GM12874 (cell line): ENCODE results near the gene KPTN.

Source experiments
- TF ChIP-seq, protein P1 (sequence below): IDR thresholded peaks from 2 replicates; pipeline ENCODE4 v1.5.1; 2011; ENCODE audit warnings: low read depth, mild to moderate bottlenecking, control low read depth, low read length, moderate library complexity; ENCODE audit not compliant: insufficient read depth

Gene KPTN

DNA sequence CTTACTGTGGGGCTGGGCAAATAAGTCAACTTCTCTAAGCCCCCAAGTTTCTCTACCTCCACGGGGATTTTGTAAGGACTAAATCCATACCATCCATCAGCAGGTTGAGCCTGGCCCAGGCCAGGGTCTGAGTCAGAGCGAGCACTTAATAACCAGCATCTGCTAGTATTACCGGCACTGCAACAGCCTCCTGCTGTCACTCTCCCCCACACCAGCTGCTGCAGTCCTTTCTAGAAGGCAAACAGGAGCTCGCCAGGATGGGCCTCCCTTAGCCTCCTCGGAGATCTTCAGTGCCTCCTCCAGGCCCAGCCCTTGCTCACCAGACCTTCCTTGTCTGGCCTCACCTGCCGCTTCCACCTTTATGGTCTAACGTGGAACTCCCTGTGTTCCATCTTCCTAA, 27.7 kb upstream of the KPTN start:
- TF ChIP-seq, protein P1, sequence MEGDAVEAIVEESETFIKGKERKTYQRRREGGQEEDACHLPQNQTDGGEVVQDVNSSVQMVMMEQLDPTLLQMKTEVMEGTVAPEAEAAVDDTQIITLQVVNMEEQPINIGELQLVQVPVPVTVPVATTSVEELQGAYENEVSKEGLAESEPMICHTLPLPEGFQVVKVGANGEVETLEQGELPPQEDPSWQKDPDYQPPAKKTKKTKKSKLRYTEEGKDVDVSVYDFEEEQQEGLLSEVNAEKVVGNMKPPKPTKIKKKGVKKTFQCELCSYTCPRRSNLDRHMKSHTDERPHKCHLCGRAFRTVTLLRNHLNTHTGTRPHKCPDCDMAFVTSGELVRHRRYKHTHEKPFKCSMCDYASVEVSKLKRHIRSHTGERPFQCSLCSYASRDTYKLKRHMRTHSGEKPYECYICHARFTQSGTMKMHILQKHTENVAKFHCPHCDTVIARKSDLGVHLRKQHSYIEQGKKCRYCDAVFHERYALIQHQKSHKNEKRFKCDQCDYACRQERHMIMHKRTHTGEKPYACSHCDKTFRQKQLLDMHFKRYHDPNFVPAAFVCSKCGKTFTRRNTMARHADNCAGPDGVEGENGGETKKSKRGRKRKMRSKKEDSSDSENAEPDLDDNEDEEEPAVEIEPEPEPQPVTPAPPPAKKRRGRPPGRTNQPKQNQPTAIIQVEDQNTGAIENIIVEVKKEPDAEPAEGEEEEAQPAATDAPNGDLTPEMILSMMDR, result no peak

DNA sequence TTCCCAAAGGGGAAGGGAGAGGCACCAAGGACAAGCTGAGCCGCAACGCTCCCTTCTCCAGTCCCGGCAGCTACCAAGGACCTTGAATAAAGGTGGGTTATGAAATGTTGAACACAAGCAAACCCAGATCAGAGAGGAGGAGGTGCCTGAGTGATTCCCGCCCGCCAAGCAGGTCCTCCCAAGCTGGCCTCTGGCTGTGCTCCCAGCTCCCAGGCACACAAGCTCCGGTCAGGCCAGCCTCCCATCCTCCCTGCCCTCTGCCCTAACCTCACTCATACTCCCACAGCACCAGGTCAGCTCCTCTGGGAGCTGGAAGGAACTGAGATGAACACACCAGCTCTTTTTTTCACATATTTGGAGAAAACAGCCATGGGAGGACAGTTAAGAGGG, 27.1 kb upstream of the KPTN start:
- TF ChIP-seq, protein P1, result no peak

GRCh38 chr19:47510516-47511127, 26.6 kb upstream of the KPTN start:
- TF ChIP-seq, protein P1, result no peak

- TF ChIP-seq, protein P1, result no peak
Measured at GRCh38 chr19:47509973-47510372, 26.0 kb upstream of the KPTN start.

GRCh38 chr19:47509170-47509847, 25.3 kb upstream of the KPTN start:
- TF ChIP-seq, protein P1, result no peak

- TF ChIP-seq, protein P1, result no peak
Measured at GRCh38 chr19:47508721-47509120, 24.7 kb upstream of the KPTN start.

GRCh38 chr19:47507924-47508553, 24.0 kb upstream of the KPTN start:
- TF ChIP-seq, protein P1, result no peak
